ENCODE data around the gene LYPD4.
"Not testable (repeated sequence)": the region's sequence is repeated elsewhere in the genome, so short reads cannot be mapped to it uniquely, and the experiment has no call there.

Gene LYPD4, protein sequence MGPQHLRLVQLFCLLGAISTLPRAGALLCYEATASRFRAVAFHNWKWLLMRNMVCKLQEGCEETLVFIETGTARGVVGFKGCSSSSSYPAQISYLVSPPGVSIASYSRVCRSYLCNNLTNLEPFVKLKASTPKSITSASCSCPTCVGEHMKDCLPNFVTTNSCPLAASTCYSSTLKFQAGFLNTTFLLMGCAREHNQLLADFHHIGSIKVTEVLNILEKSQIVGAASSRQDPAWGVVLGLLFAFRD

DNA sequence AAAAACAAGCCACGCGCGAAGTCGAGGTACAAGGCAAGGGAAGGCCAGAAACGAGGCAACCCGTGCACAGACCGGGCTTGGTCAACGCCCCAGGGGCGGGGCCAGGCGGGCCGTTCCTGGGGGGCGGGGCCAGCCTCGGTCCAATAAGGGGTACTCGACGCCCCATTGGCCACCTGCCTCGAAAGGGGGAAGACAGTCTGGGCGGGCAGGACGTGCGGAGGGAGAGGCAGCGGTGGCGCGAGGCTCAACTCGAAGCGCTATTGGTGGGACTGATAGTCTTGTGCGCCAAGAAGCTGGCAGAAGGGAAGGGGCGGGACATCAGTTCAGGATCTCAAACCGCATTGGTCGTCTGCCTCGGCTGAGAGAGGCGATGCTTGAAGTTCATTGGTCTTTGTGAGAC is at the start of gene LYPD4:
Gene LYPD4, minus strand, starts transcription at position 83 of the 400 bp plus-strand sequence. CDS start 5,398 bp downstream, outside the sequence.
- DNase-seq, result no peak

DNA sequence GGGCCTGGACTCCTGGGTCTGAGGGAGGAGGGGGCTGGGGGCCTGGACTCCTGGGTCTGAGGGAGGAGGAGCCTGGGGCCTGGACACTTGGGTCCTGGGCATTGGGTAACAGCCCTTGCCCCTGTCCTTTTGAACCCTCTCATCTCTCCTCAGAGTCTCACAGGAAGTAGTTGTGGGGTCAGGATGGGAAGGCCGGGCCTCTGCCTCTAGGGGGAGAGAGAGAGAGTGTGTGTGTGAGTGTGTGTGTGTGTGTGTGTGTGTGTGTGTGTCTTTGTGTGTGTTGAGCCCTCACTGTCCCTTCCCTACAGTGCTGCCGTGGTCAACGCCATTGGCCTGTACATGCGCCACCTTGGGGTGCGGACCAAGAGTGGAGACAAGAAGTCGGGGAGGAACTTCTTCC is 49.4 kb upstream of the LYPD4 start:
- no peak for DNase-seq

DNA sequence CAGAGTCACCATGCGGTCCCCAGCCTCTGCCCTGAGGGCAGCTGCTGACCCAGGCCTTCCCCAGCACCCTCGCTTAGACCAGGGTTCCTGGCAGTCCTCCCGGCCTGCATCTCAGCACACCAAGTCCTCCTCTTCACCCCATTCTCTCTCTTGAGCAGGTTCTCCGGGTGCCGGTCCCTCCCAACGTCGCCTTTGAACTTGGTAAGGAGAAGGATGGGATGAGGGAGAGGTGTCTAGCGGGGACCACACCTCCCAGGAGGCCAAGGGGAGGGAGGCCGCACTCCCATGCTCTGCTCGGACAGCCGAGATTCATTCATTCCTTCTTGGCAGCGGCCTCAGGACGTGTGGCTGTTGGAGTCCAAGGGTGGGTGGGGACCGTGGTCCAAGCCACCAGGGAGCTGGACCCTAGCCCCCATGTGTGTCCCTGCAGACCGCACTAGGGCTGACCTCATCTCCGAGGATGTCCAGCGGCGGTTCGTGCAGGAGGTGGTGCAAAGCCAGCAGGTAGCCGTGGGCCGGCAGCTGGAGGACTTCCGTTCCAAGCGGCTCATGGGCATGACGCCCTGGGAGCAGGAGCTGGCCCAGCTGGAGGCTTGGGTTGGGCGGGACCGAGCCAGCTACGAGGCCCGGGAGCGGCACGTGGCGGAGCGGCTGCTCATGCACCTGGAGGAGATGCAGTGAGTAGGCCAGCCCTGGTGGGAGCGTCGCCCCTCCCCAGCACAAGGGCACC is 47.9 kb upstream of the LYPD4 start:
- no peak for DNase-seq

DNA sequence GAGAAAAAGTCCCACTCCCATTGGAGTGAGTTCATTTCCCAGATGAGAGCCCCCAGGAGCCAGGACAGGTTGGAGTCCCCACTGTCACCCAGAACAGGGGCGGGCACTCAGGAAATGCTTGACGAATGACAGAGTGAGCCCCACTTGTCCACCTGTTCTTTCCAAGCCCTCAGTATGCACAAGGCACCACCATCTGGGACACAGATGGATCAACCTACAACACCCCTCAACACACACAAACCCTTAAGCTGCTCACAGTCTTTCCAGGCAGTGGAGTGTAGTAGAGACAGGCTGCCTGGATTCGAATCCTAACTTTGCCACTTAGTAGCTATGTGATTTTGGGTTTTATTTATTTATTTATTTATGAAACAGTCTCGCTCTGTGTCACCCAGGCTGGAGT is 46.5 kb upstream of the LYPD4 start:
- no peak for DNase-seq

DNA sequence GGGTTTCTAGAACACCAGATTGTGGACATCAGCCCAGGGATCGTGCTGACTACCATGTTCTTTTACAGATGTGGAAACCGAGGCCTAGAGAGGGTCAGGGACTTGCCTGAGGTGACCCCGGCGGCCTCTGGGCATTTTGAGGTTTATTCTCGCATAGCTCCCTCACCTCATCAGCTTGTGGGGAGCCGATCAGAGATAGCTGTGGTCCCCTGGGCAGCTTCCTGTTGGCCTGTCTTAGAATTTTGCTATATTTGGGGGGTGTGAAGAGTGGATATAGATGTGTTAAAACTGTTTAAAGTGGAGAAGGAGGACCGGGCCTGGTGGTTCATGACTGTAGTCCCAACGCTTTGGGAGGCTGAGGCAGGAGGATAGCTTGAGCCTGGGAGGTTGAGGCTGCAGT is 45.4 kb upstream of the LYPD4 start:
- no peak for DNase-seq

DNA sequence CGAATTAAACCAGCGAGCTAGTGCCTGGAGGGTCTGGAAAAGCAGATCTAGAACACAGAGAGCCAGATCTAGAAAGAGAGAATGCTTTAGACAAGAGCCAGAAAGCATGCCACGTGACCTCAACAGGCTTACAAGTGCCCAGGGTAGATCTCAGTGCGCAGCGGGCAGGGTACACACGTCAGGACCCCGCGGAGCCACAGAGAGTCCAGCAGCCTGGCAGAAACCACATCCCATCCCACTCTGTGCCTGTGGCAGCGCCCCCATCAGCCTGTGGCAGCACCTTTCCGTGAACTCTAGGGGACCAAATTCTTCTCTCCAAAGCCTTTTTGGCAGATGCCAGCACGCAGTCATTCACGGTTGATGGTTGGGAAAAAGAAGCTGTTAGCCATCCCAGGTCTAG is 44.4 kb upstream of the LYPD4 start:
- DNase-seq, result no peak

DNA sequence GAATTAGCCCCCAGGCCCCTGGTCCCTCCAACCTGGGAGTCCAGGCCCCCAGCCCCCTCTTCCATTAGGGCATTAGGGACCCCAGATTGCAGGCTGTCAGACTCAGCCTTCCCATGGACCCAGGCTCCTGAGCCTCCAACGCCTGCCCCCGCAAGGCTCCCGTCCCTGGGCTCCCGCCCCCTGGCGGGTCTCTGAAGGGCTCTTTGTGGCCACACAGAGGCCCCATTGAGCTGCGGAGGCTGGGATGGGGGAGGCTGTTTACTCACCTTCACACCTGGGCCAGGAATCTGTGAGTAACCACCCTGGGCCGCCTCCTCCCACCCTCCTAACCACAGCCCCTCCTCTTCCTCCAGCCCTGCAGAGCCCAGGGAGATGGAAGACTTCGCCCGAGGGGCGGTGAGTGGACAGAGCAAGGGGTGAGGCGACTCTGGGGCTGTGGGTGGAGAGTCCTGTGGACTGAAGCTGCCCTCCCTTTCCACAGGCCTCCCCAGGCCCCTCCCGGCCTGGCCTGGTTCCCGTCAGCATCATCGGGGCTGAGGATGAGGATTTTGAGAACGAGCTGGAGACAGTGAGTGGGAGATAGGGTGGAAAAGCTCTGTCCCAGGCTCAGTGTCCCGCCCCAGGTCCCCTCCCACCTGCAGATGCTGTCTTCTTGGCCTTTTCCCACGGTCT is 43.4 kb upstream of the LYPD4 start:
- peak; percentile 91 for DNase-seq

DNA sequence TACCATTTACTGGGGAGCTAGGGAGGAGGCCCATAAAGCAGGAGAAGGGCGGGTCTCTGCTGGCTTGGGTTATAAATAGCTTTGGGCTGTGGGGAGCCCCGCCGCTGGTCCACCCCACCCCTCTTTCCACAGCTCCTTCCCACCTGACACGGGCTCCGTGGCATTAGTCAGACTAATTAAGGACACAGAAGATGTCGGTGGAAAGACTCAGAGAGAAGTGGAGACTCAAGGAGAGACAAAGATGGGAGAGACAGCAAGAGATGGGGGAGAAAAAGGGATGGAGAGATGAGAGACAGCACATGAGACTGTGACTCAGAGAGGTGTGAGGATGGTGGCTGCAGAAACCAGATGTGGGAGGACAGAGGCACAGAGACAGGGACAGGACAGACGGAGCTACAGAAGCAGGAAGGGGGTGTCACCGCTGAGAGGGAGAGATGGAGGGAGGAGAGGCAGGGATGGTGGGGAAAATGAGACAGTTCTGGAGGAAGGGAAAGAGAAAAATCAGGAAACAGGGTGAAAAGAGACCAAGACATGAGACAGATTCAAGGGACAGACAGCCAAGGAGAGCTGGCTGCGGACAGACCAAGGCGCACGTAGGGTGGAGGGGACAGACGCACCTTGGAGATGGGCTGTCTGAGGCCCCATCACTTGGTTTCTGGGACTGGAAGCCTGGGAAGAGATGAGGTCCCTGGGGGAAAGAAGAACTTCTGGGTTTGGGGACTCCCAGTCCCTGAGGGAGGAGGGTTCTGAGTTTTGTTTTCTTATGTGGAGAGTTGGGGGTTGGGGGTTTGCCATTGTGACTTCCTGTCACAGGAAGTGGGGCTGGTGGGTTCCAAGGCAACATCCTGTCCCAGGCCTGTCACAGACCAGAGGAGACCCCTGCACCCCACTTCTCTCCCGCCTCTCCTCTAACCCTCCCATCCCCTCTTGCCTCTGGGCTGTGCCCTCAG is 42.6 kb upstream of the LYPD4 start:
- peak; percentile 64 for DNase-seq

DNA sequence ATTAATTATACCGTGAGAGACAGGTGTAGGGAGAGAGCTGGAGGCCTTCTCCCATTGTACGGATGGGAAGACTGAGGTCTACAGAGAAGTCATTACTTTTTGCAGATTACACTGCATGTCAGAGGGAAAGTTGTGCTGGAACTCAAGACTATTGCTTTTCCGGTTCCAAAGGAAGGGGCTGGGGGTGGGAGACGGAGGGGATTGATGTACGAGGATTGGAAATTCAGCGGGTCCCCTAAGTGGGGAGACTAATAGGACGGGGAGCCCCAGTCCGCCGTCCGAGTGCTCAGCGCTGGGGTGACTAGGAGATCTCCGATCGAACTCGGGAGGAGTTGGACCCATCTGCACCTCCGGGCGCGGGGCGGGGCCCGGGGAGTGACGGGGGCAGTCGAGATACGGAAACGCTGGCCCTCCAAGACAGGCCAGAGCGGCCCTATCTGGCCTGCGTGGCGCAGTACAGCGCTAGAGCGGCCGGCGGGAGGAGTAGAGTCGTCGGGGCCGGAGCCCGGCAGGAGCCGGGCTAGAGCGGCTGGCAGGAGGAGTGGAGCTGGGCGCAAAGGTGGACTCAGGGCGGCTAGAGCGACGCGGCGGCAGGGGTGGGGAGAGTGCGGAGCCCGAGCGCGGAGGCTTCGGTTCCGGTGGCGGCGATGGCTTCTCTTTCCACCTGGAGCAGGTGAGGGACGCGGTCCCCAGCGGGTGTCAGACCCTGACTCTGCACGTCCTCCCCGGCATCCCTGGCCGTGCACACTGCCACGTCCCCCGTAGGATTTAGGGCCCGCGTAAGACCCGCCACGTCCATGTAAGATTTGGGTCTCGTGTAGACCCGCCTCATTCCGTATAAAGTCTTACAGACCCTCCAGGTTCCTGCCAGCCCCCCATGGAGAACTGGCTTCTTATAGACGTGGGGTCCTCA is 39.6 kb upstream of the LYPD4 start:
- peak; percentile 89 for DNase-seq

DNA sequence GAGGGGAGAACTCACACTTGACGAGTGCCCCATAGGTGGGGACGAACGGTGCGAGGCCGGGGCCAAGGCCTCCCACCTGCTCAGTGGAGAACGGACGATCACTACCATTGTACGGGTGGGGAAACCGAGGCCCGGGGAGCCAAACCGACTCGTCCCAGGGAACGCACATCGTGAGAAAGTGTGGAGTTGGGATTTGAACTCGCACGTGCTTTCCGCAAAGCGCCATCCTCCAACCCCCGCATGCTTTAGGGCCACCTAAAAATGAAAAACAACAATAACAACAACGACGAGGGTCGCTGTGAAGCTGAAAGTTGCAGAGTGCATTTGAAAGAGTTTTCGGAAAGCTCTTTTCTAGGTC is 39.0 kb upstream of the LYPD4 start:
- DNase-seq, result no peak

DNA sequence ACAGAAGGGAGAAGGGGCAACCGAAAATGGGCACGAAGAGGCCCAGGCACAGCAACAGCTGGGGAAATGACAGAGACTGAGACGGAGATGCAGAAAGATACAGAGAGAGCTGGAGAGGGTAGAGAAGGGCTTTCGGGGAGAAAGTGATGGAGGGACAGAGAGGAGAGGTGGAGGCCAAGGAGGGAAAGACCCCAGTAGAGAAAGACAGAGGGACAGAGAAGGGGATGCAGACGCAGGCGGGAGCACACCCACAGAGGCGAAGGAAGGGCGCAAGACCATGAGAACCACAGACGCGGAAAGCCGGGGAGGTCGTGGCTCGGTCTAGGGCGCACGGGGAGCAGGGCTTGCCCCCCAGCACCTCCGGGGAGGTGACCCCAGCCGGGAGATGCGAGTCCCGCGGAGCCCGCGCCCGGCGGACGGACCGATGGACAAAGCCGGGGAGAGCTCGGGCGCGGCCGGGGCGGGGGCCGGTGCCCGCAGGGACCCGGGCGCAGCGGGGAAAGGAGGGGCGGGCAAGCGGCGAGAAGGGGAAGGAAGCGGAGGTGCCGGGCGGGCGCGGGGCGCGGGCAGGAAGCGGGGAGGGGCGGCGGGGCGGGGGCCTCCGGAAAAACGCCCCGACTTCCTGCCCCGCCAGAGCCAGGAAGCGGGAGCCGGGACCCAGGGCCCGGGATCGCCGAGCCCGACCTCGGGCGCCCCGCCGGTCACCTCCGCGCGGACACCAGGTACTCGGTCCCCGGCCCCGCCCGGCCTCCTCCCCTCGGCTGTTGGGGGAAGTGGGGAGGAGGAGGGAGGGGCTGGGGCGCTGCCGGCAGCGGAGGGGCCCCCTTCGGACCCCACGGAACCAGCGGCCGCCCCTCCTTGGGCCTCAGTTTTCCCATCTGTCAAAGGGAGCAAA is 38.3 kb upstream of the LYPD4 start, which contains the start of gene ARHGEF1:
Gene ARHGEF1, plus strand, starts transcription at position 617 of the 895 bp plus-strand sequence. CDS start 4,899 bp downstream, outside the sequence.
- DNase-seq, result peak; percentile 60

DNA sequence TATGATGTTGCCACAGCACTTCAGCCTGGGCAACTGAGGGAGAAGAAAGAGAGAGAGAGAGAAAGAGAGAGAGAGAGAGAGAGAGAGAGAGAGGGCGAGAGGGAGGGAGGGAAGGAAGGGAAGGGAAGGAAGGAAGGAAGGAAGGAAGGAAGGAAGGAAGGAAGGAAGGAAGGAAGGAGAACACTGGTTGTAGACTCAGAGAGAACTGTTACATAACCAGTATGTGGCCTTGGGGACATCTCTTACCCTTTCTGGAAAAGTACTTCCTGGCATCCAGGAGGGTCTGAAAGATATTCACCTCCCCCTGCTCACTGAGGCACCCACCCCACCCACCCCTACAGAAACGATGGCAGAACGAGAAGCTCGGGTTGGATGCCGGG is 35.8 kb upstream of the LYPD4 start:
- no peak for DNase-seq

DNA sequence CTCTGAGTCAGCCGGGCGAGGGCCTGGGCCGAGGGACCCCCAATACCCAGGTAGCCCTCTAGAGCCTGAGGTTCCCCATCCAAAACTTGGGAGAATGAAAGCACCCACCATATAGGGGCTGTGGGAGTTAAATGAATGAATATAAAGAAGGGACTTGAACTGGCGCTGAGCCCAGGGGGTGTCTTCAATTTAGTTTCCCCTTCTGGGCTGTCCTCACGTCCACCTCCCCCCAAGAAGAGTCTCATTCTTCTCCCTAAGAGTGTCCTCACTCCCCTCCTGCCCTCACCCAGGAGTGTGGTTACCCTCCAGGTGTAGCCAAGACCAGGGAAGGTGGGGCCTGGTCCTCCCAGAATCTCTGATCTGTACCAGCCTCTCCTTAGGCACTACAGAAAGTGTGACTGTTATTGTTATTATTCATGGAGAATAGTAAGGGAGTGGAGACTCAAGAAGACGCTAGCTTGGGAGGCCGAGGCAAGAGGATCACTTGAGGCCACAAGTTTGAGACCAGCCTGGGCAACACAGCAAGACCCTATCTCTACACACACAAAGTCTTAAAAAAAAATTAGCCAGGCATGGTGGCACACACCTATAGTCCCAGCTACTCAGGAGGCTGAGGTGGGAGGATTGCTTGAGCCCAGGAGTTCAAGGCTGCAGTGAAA is 35.3 kb upstream of the LYPD4 start:
- DNase-seq, result no peak

DNA sequence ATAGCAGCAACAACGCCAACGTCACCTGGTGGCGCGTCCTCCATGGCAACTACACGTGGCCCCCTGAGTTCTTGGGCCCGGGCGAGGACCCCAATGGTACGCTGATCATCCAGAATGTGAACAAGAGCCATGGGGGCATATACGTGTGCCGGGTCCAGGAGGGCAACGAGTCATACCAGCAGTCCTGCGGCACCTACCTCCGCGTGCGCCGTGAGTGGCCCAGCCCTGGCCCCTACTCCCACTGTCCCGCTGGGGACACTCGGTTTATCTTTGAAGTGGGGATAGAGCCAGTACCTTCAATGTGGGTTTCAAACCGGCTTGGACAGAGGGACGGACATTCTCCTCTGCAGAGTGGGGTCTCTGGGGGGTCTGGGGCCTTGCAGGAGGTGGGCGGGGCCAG is 34.6 kb upstream of the LYPD4 start:
- no peak for DNase-seq

DNA sequence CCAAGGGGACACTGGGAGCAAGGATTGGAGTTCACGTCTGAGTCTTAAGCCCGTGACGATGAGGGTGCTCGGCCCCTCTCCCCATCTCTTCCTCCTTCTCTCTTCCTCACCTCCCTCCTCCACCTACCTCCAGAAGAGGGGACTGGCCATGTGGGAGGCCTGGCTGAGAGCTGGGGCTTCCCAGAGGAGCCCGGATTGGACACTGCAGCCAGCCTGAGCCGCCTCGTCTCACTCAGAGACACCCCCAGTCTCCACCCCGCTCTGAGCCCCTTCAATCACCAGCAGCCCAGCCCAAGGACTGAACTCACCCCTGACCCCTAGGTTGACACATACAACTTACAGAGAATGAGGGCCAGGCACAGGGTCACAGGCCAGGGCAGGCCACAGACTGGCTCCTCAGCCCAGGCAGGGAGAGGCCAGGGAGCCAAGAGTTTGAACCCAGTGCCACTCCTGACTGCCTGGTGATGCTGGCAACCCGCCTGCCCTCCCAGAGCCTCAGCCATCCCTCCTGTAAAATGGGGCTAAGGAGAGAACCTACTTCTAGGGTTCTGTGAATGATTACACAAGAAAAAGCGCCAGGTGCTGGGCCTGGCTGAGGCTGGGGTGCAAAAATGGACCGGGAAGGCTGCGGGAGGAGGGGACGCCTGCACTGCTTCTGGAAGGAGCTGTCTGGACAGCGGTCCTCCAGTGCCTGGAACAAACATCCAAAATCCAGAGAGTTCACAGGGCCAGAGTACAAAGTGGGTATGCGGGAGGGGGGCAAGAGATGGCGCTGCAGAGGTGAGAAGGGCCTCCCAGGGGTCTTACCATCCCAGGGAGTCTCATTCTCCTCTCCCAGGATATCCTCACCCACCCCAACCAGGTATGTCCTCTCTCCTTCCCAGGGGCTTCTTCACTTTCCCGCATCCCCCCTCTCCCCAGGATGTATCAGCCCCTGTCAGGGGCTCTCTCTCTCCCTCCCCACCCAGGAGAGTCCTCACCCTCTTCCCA is 33.7 kb upstream of the LYPD4 start:
- DNase-seq, result no peak

DNA sequence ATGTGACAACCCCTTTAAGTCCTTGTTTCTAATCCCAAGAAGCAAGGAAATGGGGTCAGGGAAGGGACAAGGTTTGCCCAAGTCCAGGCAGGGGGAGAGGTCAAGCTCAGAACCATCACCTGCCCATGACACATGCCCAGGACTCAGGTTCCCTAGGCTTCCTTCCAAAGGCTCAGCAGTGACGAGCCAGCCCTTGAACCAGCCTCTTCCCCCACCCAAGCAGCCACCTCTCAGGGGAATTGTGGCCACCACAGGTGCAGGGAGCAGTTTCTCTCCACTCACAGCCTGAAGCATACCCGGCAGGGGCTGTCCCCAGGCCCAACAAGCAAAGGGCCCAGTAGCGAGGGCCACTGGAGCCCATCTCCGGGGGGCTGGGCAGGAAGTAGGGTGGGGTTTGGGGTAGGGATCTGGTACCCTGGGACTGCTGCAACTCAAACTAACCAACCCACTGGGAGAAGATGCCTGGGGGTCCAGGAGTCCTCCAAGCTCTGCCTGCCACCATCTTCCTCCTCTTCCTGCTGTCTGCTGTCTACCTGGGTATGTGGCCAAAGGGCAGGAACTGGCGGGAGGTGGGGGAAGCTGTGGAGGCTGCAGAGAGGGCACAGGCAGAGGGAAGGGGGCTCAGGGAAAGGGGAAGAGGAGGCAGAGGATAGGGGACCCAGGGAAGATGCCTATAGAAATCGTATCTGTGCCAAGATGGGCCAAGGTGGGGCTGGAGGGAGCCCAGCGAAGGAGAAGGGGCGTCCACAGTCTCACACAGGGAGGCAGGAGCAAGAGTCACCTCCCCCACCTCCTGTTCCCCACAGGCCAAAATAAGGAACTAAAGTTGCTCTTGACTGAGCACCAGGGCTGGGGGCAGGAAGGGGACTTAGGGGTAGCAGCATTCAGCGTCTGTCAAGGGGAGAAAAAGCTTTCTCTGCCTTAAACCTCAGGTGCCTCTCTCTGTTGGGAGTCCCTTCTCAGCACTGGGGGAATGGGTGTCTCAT is 32.7 kb upstream of the LYPD4 start, which contains the start of gene CD79A:
Gene CD79A, plus strand, starts transcription at position 433 of the 986 bp plus-strand sequence. Its CDS starts 26 bp downstream, at position 459.
- no peak for DNase-seq

DNA sequence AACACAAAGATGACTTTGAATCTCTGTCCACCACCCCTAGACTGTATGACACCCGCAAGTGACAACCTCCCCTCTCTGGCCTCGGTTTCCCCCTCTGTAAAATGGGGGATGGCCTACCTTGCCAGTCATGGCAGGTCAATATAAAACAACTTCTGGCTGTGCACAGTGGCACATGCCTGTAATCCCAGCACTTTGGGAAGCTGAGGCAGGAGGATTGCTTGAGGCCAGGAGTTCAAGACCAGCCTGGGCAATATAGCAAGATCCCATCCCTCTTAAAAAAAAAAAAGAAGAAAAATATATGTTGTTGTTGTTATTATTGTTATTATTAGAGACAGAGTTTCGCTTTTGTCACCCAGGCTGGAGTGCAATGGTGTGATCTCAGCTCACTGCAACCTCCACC is 31.5 kb upstream of the LYPD4 start:
- not testable (repeated sequence) for DNase-seq

Data from activated CD8-positive, alpha-beta memory T cell treated with anti-CD3 and anti-CD28 coated beads, Interleukin-2, amount 50 U/mL, for 4 hours (primary cell).